Thyroid gland (tissue), 4 donors: Measurements from ENCODE around the gene CBFA2T2.

ENCODE experiments used
- POLR2A ChIP-seq, 2 donors: fragments of 450-650 bp; IDR thresholded peaks; one replicate each; pipeline ENCODE4 v1.6.1; 2017; ENCODE audit warnings: antibody characterized with exemption in 2 of 2, mild to moderate bottlenecking in 2 of 2, moderate library complexity in 1 of 2
- TF ChIP-seq, protein P1 (sequence below), 6 experiments: fragments of 200-600 bp in 3 of 6; fragments of 450-650 bp in 3 of 6; sonication (generic) in 3 of 6; IDR thresholded peaks; one replicate each; pipeline ENCODE4 v1.5.1; 2016 to 2019; ENCODE audit warnings: antibody characterized with exemption in 6 of 6, mild to moderate bottlenecking in 2 of 6, inconsistent platforms in 1 of 6, moderate library complexity in 1 of 6

DNA sequence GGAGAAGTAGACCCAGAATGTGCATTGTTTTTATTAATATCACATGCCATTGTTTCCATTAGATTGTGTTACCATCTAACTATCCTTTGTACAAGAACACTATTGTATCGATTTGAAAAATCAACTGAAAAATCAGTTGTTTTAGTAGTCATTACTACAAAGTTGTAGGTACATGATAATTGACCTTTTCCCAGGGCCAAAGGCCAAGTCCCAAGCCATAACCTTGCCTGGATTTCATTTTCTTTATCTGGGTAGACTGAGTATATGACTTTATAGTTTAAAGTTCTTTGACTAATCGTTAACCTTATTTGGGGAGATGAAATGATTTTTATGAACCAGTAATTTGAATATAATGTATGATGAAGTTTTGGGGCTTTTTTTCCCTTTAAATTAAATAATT is 93.2 kb downstream of the CBFA2T2 start:
- TF ChIP-seq, protein P1, sequence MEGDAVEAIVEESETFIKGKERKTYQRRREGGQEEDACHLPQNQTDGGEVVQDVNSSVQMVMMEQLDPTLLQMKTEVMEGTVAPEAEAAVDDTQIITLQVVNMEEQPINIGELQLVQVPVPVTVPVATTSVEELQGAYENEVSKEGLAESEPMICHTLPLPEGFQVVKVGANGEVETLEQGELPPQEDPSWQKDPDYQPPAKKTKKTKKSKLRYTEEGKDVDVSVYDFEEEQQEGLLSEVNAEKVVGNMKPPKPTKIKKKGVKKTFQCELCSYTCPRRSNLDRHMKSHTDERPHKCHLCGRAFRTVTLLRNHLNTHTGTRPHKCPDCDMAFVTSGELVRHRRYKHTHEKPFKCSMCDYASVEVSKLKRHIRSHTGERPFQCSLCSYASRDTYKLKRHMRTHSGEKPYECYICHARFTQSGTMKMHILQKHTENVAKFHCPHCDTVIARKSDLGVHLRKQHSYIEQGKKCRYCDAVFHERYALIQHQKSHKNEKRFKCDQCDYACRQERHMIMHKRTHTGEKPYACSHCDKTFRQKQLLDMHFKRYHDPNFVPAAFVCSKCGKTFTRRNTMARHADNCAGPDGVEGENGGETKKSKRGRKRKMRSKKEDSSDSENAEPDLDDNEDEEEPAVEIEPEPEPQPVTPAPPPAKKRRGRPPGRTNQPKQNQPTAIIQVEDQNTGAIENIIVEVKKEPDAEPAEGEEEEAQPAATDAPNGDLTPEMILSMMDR (IDR thresholded peaks at IDR 0.05) = no peak
- TF ChIP-seq POLR2A (IDR thresholded peaks at IDR 0.05) = no peak
